Naive B cell (primary cell): Measurements from ENCODE around the gene PAQR8. TPM values are rescaled to one million over a fixed set of nuclear protein-coding genes. Genes with fewer than 3 reads are reported as not detected.
A peak's percentile ranks its signal among the peaks of the same experiment; 100 is the strongest.

Experiments
- ATAC-seq, 2 donors: fragments of 150-1000 bp; cut with Tn5 transposase; 2 replicates each; pipeline ENCODE4 v1.10.0; 2021; ENCODE audit warnings: low read depth in 2 of 2, mild to moderate bottlenecking in 2 of 2, moderate library complexity in 2 of 2
- DNase-seq: peaks from one replicate; pipeline ENCODE4 v3.0.0; 2022
- H3K27ac Mint-ChIP-seq, 6 donors: one replicate each; pipeline ENCODE4 v1.8.0; 2020 to 2022; ENCODE audit warnings: mild to moderate bottlenecking in 6 of 6, mixed read lengths in 6 of 6, moderate library complexity in 5 of 6, inconsistent platforms in 2 of 6
- H3K27me3 Mint-ChIP-seq, 3 donors: one replicate each; pipeline ENCODE4 v1.8.0; 2021 to 2022; ENCODE audit warnings: mixed read lengths in 3 of 3, mild to moderate bottlenecking in 1 of 3
- H3K36me3 Mint-ChIP-seq, 2 donors: one replicate each; pipeline ENCODE4 v1.8.0; 2020 to 2022; ENCODE audit warnings: mixed read lengths in 2 of 2, inconsistent platforms in 1 of 2, mild to moderate bottlenecking in 1 of 2
- H3K4me1 Mint-ChIP-seq, 3 donors: one replicate each; pipeline ENCODE4 v1.8.0; 2020 to 2022; ENCODE audit warnings: mixed read lengths in 3 of 3, inconsistent platforms in 1 of 3, mild to moderate bottlenecking in 1 of 3, moderate library complexity in 1 of 3
- H3K4me3 Mint-ChIP-seq, 8 donors: one replicate each; pipeline ENCODE4 v1.8.0; 2020 to 2022; ENCODE audit warnings: mild to moderate bottlenecking in 8 of 8, mixed read lengths in 8 of 8, moderate library complexity in 8 of 8, inconsistent platforms in 2 of 8
- H3K9me3 Mint-ChIP-seq, 7 donors: one replicate each; pipeline ENCODE4 v1.8.0; 2020 to 2022; ENCODE audit warnings: mixed read lengths in 7 of 7, mild to moderate bottlenecking in 5 of 7, inconsistent platforms in 2 of 7, moderate library complexity in 1 of 7
- polyA plus RNA-seq, 6 donors: library from polyadenylated mRNA; unstranded; fragments of 300-500 nt; fragmentation: Illumina TruSeq; gene quantifications; one replicate each; pipeline ENCODE4 v1.2.3, GENCODE V29; 2021; ENCODE audit warnings: low read depth in 6 of 6

The PAQR8 gene
- polyA plus RNA-seq, 6 donors from 2014 or later, result 2.4 to 6.2 (median 5.9) TPM

- H3K4me3 Mint-ChIP-seq, result no peak overlapping the region
- ATAC-seq, result no peak
- H3K27ac Mint-ChIP-seq, result no peak overlapping the region
- peaks cover 0 to 2% of the 10 kb centered on the region in 2 donors for H3K36me3 Mint-ChIP-seq
- no peaks in the 10 kb centered on the region for H3K4me1 Mint-ChIP-seq
- no peak for DNase-seq
- peaks cover 4 to 21% (median 7%) of the 10 kb centered on the region in 3 donors for H3K27me3 Mint-ChIP-seq
- no peaks in the 10 kb centered on the region for H3K9me3 Mint-ChIP-seq
Observed at GRCh38 chr6:52410979-52411378, 49.0 kb downstream of the PAQR8 start.

DNA sequence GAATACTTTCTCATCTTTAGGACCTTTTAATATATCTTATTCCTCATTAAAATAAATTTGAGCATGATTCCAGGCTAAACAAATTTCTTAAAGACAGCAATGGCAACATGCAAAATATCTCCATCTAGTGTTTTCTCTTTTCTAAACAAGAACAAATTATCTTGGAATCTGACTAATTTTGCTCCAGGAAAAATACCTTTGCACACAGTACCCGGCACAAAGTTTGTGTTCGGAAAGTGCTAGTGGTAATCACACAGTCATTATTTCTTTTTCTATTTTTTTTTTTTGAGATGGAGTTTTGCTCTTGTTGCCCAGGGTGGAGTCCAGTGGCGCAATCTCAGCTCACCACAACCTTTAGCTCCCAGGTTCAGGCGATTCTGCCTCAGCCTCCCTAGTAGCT, 50.0 kb downstream of the PAQR8 start:
- no peaks in the 10 kb centered on the region for H3K9me3 Mint-ChIP-seq
- ATAC-seq, result no peak
- no peak overlapping the region for H3K4me3 Mint-ChIP-seq
- H3K36me3 Mint-ChIP-seq, result no peaks in the 10 kb centered on the region
- H3K27ac Mint-ChIP-seq, result no peak overlapping the region
- no peak for DNase-seq
- H3K4me1 Mint-ChIP-seq, result peaks cover 0 to 5% (median 2%) of the 10 kb centered on the region in 3 donors
- H3K27me3 Mint-ChIP-seq, result peaks cover 4 to 21% (median 7%) of the 10 kb centered on the region in 3 donors

- no peak for ATAC-seq
- Mint-ChIP-seq H3K4me1 (peaks cover 5 to 10% (median 5%) of the 10 kb centered on the region in 3 donors), H3K9me3 (no peaks in the 10 kb centered on the region), H3K4me3 (peak overlapping the region in 1 of 8 donors; percentile 22), H3K27ac (peak overlapping the region in 1 of 6 donors; percentile 25), H3K27me3 (peaks cover 4 to 21% (median 7%) of the 10 kb centered on the region in 3 donors), H3K36me3 (no peaks in the 10 kb centered on the region)
- no peak for DNase-seq
Observed at GRCh38 chr6:52415333-52415732, 53.4 kb downstream of the PAQR8 start.

GRCh38 chr6:52415917-52416628, 54.1 kb downstream of the PAQR8 start:
- DNase-seq, result no peak
- Mint-ChIP-seq H3K4me3 (peak overlapping the region in 1 of 8 donors; percentile 59), H3K4me1 (peaks cover 5 to 10% (median 5%) of the 10 kb centered on the region in 3 donors)

GRCh38 chr6:52416629-52417151, 54.7 kb downstream of the PAQR8 start:
- peaks cover 5 to 10% (median 5%) of the 10 kb centered on the region in 3 donors for H3K4me1 Mint-ChIP-seq
- no peaks in the 10 kb centered on the region for H3K9me3 Mint-ChIP-seq
- no peaks in the 10 kb centered on the region for H3K36me3 Mint-ChIP-seq
- DNase-seq (peak; percentile 64), ATAC-seq (peak; percentile 3 to 11)
- peak overlapping the region in 1 of 8 donors; percentile 59 for H3K4me3 Mint-ChIP-seq
- peaks cover 4 to 21% (median 7%) of the 10 kb centered on the region in 3 donors for H3K27me3 Mint-ChIP-seq
- H3K27ac Mint-ChIP-seq, result peak overlapping the region in 1 of 6 donors; percentile 75

More at GRCh38 chr6:52415917-52416628, 54.1 kb downstream of the PAQR8 start:
- H3K9me3 Mint-ChIP-seq, result no peaks in the 10 kb centered on the region
- H3K27me3 Mint-ChIP-seq, result peaks cover 4 to 21% (median 7%) of the 10 kb centered on the region in 3 donors
- no peak for ATAC-seq
- no peak overlapping the region for H3K27ac Mint-ChIP-seq
- H3K36me3 Mint-ChIP-seq, result no peaks in the 10 kb centered on the region

GRCh38 chr6:52417675-52418111, 55.7 kb downstream of the PAQR8 start:
- H3K4me1 Mint-ChIP-seq, result peaks cover 5 to 10% (median 5%) of the 10 kb centered on the region in 3 donors
- ATAC-seq (no peak), DNase-seq (no peak)
- peak overlapping the region in 3 of 8 donors; percentile 8 to 40 (median 11) for H3K4me3 Mint-ChIP-seq
- H3K27me3 Mint-ChIP-seq, result peaks cover 3 to 18% (median 3%) of the 10 kb centered on the region in 3 donors
- H3K9me3 Mint-ChIP-seq, result no peaks in the 10 kb centered on the region
- H3K27ac Mint-ChIP-seq, result peak overlapping the region in 1 of 6 donors; percentile 34
- H3K36me3 Mint-ChIP-seq, result no peaks in the 10 kb centered on the region

DNA sequence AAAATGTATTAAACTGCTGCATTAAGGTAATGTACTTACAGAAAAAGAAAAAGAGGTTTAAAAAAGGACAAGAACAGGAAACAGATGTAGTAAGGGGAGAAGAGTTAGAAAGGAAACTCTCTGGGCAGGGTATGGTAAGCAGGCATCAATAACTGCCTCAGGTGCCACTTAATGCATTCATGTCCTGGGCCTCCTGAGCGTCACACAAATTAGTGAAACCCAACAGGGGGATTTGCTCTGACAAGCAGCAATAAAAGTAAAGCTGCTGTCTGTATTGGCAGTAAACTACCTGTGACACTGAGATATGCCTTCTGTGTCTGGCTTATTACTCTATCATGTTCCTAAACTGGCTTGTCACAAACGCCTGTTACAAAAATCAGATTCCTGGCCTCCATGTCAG, 56.7 kb downstream of the PAQR8 start:
- Mint-ChIP-seq H3K4me3 (peak overlapping the region in 1 of 8 donors; percentile 29), H3K27ac (peak overlapping the region in 1 of 6 donors; percentile 42), H3K36me3 (no peaks in the 10 kb centered on the region), H3K27me3 (peaks cover 0 to 8% (median 0%) of the 10 kb centered on the region in 3 donors), H3K9me3 (no peaks in the 10 kb centered on the region), H3K4me1 (peaks cover 5 to 10% (median 5%) of the 10 kb centered on the region in 3 donors)
- ATAC-seq, result no peak
- no peak for DNase-seq

DNA sequence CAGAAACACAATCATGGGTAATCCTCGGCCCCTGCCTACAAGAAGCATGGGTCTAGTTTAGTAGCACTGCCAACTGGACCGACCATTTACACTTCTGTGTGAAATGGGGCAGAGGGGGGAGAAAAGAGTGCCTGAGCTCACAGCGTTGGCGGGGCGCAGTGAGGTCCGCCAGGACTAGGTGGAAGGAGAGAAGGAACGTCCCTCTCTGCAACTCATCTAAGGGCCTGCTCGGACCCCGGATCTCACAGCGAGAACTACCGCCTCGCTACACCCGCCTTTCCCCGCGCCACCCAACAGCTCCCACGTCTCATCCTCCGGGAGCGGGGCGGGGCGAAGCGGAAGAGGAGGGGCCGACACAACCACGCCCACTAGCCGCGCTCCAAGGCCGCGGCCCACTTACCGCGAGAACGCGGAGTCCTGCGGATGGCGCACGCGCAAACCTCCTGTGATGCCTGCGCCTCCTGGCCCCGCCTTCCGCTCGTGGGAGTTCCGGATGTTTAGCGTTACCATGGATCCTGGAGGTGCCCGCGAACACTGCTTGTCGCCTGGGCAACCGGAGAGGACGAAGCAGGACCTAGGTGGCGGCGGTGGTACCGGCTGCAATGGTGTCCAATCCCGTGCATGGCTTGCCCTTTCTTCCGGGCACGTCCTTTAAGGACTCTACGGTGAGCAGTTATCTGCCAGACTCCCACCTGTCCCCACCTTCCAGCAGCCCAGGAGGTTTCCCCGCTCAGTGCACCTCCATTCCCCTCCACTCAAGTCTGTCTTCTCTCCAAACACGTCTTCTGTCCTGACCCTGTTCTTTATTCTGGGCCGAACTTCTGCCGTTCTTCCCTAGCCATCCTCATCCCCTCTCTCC, 58.1 kb downstream of the PAQR8 start, which contains the start of gene EFHC1:
EFHC1 (plus strand) TSS at position 534 of the 859 bp plus-strand sequence; CDS start at position 603, 69 bp downstream.
- Mint-ChIP-seq H3K4me1 (peaks cover 5 to 10% (median 5%) of the 10 kb centered on the region in 3 donors), H3K36me3 (no peaks in the 10 kb centered on the region), H3K9me3 (no peaks in the 10 kb centered on the region), H3K27ac (peak within 1 kb of the TSS in 2 of 6 donors; percentile 43 to 90), H3K27me3 (no peaks in the 10 kb centered on the region), H3K4me3 (no peak within 1 kb of the TSS)
- peak; percentile 89 to 94 for ATAC-seq
- DNase-seq, result peak; percentile 97

- Mint-ChIP-seq H3K27ac (no peak overlapping the region), H3K36me3 (no peaks in the 10 kb centered on the region), H3K9me3 (no peaks in the 10 kb centered on the region), H3K27me3 (no peaks in the 10 kb centered on the region), H3K4me3 (no peak overlapping the region), H3K4me1 (peaks cover 5 to 10% (median 5%) of the 10 kb centered on the region in 3 donors)
- ATAC-seq (no peak), DNase-seq (no peak)
Observed at GRCh38 chr6:52420668-52421358, 58.9 kb downstream of the PAQR8 start.

DNA sequence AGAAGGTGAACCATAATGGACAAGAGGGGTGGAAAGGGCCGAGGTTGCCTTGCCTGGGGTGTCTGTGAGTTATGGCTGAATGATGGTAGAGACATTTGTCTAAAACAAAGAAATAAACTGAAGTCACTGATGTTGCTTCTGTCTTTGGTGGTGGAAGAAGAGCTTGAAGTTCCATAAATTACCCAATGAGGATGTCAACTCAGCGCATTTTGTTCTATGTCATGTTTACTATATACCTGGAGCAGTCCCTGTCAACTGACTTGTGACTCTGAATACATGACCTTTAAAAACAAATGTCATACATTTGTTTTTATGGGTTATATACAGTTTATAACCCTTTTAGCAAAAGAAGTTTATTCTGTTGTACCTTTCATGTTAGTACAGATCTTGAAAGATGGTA, 60.2 kb downstream of the PAQR8 start:
- Mint-ChIP-seq H3K4me3 (no peak overlapping the region), H3K9me3 (no peaks in the 10 kb centered on the region), H3K36me3 (no peaks in the 10 kb centered on the region), H3K27me3 (no peaks in the 10 kb centered on the region), H3K27ac (no peak overlapping the region), H3K4me1 (peaks cover 0 to 8% (median 5%) of the 10 kb centered on the region in 3 donors)
- ATAC-seq (no peak), DNase-seq (no peak)

GRCh38 chr6:52423448-52423847, 61.5 kb downstream of the PAQR8 start:
- Mint-ChIP-seq H3K9me3 (no peaks in the 10 kb centered on the region), H3K4me1 (peaks cover 0 to 8% (median 5%) of the 10 kb centered on the region in 3 donors)

DNA sequence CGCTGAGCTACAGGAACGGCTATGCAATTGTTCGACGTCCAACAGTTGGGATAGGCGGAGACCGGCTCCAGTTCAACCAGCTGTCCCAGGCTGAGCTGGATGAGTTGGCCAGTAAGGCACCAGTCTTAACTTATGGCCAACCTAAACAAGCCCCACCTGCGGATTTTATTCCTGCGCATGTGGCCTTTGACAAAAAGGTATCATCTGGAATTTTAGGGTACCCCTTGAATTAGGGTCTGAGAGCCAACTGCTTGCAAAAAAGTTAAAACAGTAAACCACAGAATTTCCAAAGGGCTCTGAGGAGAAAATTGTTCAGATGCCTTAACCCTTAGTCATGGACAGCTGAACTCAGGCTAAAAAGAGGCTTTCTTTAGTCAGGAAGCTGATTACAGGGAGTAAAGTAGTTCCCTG, 62.0 kb downstream of the PAQR8 start:
- DNase-seq (no peak), ATAC-seq (no peak)
- H3K4me3 Mint-ChIP-seq, result no peak overlapping the region
- H3K36me3 Mint-ChIP-seq, result peaks cover 0 to 8% of the 10 kb centered on the region in 2 donors
- no peaks in the 10 kb centered on the region for H3K9me3 Mint-ChIP-seq
- H3K27me3 Mint-ChIP-seq, result no peaks in the 10 kb centered on the region
- H3K4me1 Mint-ChIP-seq, result peaks cover 0 to 8% (median 5%) of the 10 kb centered on the region in 3 donors
- H3K27ac Mint-ChIP-seq, result peak overlapping the region in 1 of 6 donors; percentile 43

More at GRCh38 chr6:52423448-52423847, 61.5 kb downstream of the PAQR8 start:
- no peak overlapping the region for H3K27ac Mint-ChIP-seq
- DNase-seq (no peak), ATAC-seq (no peak)
- no peaks in the 10 kb centered on the region for H3K27me3 Mint-ChIP-seq
- peaks cover 0 to 2% of the 10 kb centered on the region in 2 donors for H3K36me3 Mint-ChIP-seq
- H3K4me3 Mint-ChIP-seq, result no peak overlapping the region
